H1 (cell line): ENCODE results near the gene SPDYE8. TPM values are rescaled to one million over a fixed set of nuclear protein-coding genes. Genes with fewer than 3 reads are reported as not detected.
"Not testable (repeated sequence)": the region's sequence is repeated elsewhere in the genome, so short reads cannot be mapped to it uniquely, and the experiment has no call there.

ENCODE experiments used
- CTCF ChIA-PET: fragments of 300-600 bp; sonication (Branson Sonifier 250); formaldehyde crosslinking; loops from one replicate; lab custom pipeline; 2021; ENCODE audit not compliant: partially characterized antibody; lab: Charles Lee
- POLR2A ChIA-PET: fragments of 300-600 bp; sonication (Branson Sonifier 250); formaldehyde crosslinking; loops from one replicate; lab custom pipeline; 2021; ENCODE audit warnings: inconsistent platforms; ENCODE audit not compliant: partially characterized antibody; lab: Charles Lee
- DNase-seq, 2 experiments: peaks; one replicate each; pipeline versions ENCODE4 v3.0.0 to v3.0.0-alpha.2; 2010 to 2022; ENCODE audit warnings: low spot score in 2 of 2, low read depth in 1 of 2, mixed read lengths in 1 of 2
- FAIRE-seq: peaks from 2 replicates; lab custom pipeline; 2011; peaks lifted over from hg19 to GRCh38; lab: Jason Lieb, UNC
- H2AFZ ChIP-seq: 2 replicates; pipeline ENCODE4 v1.8.1; 2012; ENCODE audit warnings: low read length, inconsistent platforms
- H2AK5ac ChIP-seq: 2 replicates; pipeline ENCODE4 v1.6.1; 2013; ENCODE audit warnings: low read depth, low read length
- H2BK120ac ChIP-seq: replicated peaks from 2 replicates; pipeline ENCODE3; 2013; ENCODE audit warnings: low read depth, low read length, inconsistent platforms
- H2BK12ac ChIP-seq: 2 replicates; pipeline ENCODE4 v1.6.1; 2013; ENCODE audit warnings: low read depth, low read length
- H2BK15ac ChIP-seq: 2 replicates; pipeline ENCODE4 v1.6.1; 2013; ENCODE audit warnings: low read length
- H2BK20ac ChIP-seq: 2 replicates; pipeline ENCODE4 v1.6.1; 2013; ENCODE audit warnings: low read length
- H2BK5ac ChIP-seq: 2 replicates; pipeline ENCODE4 v1.6.1; 2013; ENCODE audit warnings: low read depth, low read length
- H3K14ac ChIP-seq: 2 replicates; pipeline ENCODE4 v1.6.1; 2013; ENCODE audit warnings: inconsistent platforms; ENCODE audit not compliant: insufficient read length
- H3K18ac ChIP-seq: 2 replicates; pipeline ENCODE4 v1.6.1; 2013; ENCODE audit warnings: low read length; ENCODE audit errors: extremely low read depth
- H3K23ac ChIP-seq: 2 replicates; pipeline ENCODE4 v1.6.1; 2013; ENCODE audit warnings: inconsistent platforms; ENCODE audit not compliant: insufficient read length
- H3K23me2 ChIP-seq: 2 replicates; pipeline ENCODE4 v1.6.1; 2013; ENCODE audit warnings: low read depth, low read length
- H3K27ac ChIP-seq: 2 replicates; pipeline ENCODE4 v1.6.1; 2011; ENCODE audit warnings: low read depth, low read length, inconsistent platforms
- H3K27me3 ChIP-seq, 4 experiments: replicated peaks in 1 of 4; 1 replicate in 1 of 4; 2 replicates in 3 of 4; pipeline versions ENCODE4 v1.6.1 to v1.8.1; 2011 to 2013; ENCODE audit warnings: low read length in 3 of 4, mild to moderate bottlenecking in 3 of 4, inconsistent platforms in 2 of 4, mixed read lengths in 2 of 4, moderate library complexity in 1 of 4; ENCODE audit not compliant: control insufficient read depth in 3 of 4, insufficient read depth in 3 of 4; ENCODE audit errors: extremely low read depth in 1 of 4
- H3K36me3 ChIP-seq, 4 experiments: 2 replicates each; pipeline versions ENCODE4 v1.6.1 to v1.8.1; 2011 to 2013; ENCODE audit warnings: mild to moderate bottlenecking in 4 of 4, low read length in 3 of 4, moderate library complexity in 2 of 4, control low read depth in 1 of 4, inconsistent platforms in 1 of 4; ENCODE audit not compliant: insufficient read depth in 4 of 4, control insufficient read depth in 2 of 4
- H3K4ac ChIP-seq: replicated peaks from 2 replicates; pipeline ENCODE3; 2013; ENCODE audit warnings: low read length, low read depth, mixed read lengths, inconsistent platforms; ENCODE audit not compliant: insufficient read length
- H3K4me1 ChIP-seq, 4 experiments: replicated peaks in 1 of 4; 1 replicate in 1 of 4; 2 replicates in 3 of 4; pipeline versions ENCODE4 v1.6.1 to v1.8.1; 2011 to 2013; ENCODE audit warnings: low read length in 3 of 4, inconsistent platforms in 2 of 4, mixed read lengths in 1 of 4; ENCODE audit not compliant: insufficient read depth in 4 of 4, control insufficient read depth in 3 of 4
- H3K4me2 ChIP-seq, 2 experiments: 2 replicates each; pipeline versions ENCODE4 v1.6.1 to v1.8.1; 2011 to 2013; ENCODE audit warnings: low read depth in 2 of 2, low read length in 2 of 2, control low read depth in 1 of 2, inconsistent platforms in 1 of 2, mild to moderate bottlenecking in 1 of 2; ENCODE audit not compliant: insufficient read depth in 1 of 2
- H3K4me3 ChIP-seq, 4 experiments: fragments of 200-600, 300-600 bp in 1 of 4; sonication (generic), shearing (Covaris generic), sonication (Bioruptor Twin) in 1 of 4; 2 replicates each; pipeline versions ENCODE4 v1.5.1 to v1.8.1; 2011 to 2016; ENCODE audit warnings: low read length in 4 of 4, low read depth in 3 of 4, control low read depth in 2 of 4, inconsistent platforms in 2 of 4, mild to moderate bottlenecking in 2 of 4, mixed read lengths in 1 of 4, moderate library complexity in 1 of 4; ENCODE audit not compliant: insufficient read depth in 2 of 4; ENCODE audit errors: extremely low read depth in 1 of 4
- H3K56ac ChIP-seq: replicated peaks from 2 replicates; pipeline ENCODE3; 2013; ENCODE audit warnings: low read depth, mild to moderate bottlenecking, mixed read lengths, low read length, inconsistent platforms; ENCODE audit not compliant: insufficient read length
- H3K79me1 ChIP-seq: 2 replicates; pipeline ENCODE4 v1.6.1; 2013; ENCODE audit warnings: low read depth, low read length, control low read depth
- H3K79me2 ChIP-seq, 2 experiments: 2 replicates each; pipeline versions ENCODE4 v1.6.1 to v1.8.1; 2012 to 2013; ENCODE audit warnings: low read length in 2 of 2, mild to moderate bottlenecking in 2 of 2, inconsistent platforms in 1 of 2; ENCODE audit not compliant: insufficient read depth in 2 of 2, control insufficient read depth in 1 of 2
- H3K9ac ChIP-seq, 4 experiments: replicated peaks in 1 of 4; 1 replicate in 1 of 4; 2 replicates in 3 of 4; pipeline versions ENCODE4 v1.6.1 to v1.8.1; 2011 to 2013; ENCODE audit warnings: low read depth in 3 of 4, low read length in 3 of 4, control low read depth in 2 of 4, mild to moderate bottlenecking in 2 of 4, moderate library complexity in 2 of 4, inconsistent platforms in 1 of 4; ENCODE audit errors: extremely low read depth in 1 of 4
- H3K9me3 ChIP-seq, 2 experiments: 2 replicates each; pipeline versions ENCODE4 v1.6.1 to v1.8.1; 2012 to 2013; ENCODE audit warnings: mild to moderate bottlenecking in 2 of 2, moderate library complexity in 2 of 2, control low read depth in 1 of 2, inconsistent platforms in 1 of 2, low read depth in 1 of 2, low read length in 1 of 2, mixed read lengths in 1 of 2; ENCODE audit not compliant: insufficient read depth in 2 of 2
- H4K20me1 ChIP-seq, 2 experiments: replicated peaks in 1 of 2; 2 replicates each; pipeline versions ENCODE3 to v1.8.1; 2011 to 2013; ENCODE audit warnings: inconsistent platforms in 2 of 2, low read length in 2 of 2, mild to moderate bottlenecking in 1 of 2; ENCODE audit not compliant: insufficient read depth in 2 of 2, control insufficient read depth in 1 of 2
- H4K5ac ChIP-seq: 2 replicates; pipeline ENCODE4 v1.6.1; 2013; ENCODE audit warnings: low read length, low read depth, mixed read lengths, inconsistent platforms; ENCODE audit not compliant: insufficient read length
- H4K8ac ChIP-seq: 2 replicates; pipeline ENCODE4 v1.8.0; 2013; ENCODE audit warnings: mild to moderate bottlenecking, moderate library complexity, low read length, inconsistent platforms; ENCODE audit not compliant: insufficient read depth; ENCODE audit errors: extremely low read depth
- H4K91ac ChIP-seq: replicated peaks from 2 replicates; pipeline ENCODE3; 2013; ENCODE audit warnings: low read length, mixed read lengths, inconsistent platforms; ENCODE audit not compliant: insufficient read length
- WGBS, 2 experiments: shearing (Covaris generic) in 1 of 2; methylation state at CpG; one replicate each; pipeline versions ENCODE4 v1.1.6 to v1.1.7; 2013 to 2015; ENCODE audit warnings: low lambda C conversion rate in 2 of 2, mixed read lengths in 2 of 2, inconsistent platforms in 1 of 2, low coverage in 1 of 2, missing lambda C conversion rate in 1 of 2; ENCODE audit not compliant: insufficient replicate concordance in 2 of 2, insufficient coverage in 1 of 2, insufficient read length in 1 of 2; ENCODE audit errors: extremely low coverage in 1 of 2, missing lambda C conversion rate in 1 of 2; 5-methylcytosine and 5-hydroxymethylcytosine counted together
- polyA plus RNA-seq, 7 experiments: library from polyadenylated mRNA; depleted of rRNA in 3 of 7; stranded (reverse) in 5 of 7; unstranded in 2 of 7; fragments of >200 nt in 5 of 7; fragments of 200-250 nt in 2 of 7; gene quantifications; 1 replicate in 5 of 7; 2 replicates in 1 of 7; 4 replicates in 1 of 7; pipeline versions ENCODE4 v1.2.1 to v1.2.3, GENCODE V29; 2011 to 2013; ENCODE audit warnings: missing spikeins in 2 of 7, mixed read lengths in 2 of 7
- total RNA-seq: library from RNA; stranded (reverse); fragmentation: NEBNext Ultra II Directional; extraction: Animal tissue kit (Norgen Biotek cat#: 25700); gene quantifications from 2 replicates; pipeline ENCODE4 v1.2.1, GENCODE V29; 2021

The SPDYE8 gene
- total and polyA plus RNA-seq, 2 of the 8 experiments (the other 6 are each of a cell fraction or from before 2014, with no cell fraction given) = not detected

DNA sequence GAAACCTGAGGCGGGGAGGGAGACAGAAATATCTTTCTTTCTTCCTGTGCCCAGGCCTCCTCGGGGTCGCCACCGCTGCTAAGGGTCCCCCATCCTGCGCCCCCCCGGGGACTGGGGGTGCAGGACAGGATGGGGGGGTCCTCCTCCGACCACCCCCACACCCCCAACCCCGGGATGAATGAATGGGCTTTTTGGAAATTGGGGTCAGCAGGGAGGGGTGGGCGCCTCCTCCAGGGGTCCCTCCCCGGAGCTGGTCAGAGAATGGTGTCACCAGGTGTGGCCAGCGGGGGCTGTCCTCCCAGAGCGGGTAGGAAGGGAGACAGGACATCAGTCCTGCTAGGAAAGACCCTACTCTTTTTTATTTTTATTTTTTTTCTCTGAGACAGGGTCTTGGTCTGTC is 53.1 kb downstream of the SPDYE8 start:
- H4K91ac ChIP-seq, H3K36me3 ChIP-seq, H2BK15ac ChIP-seq, H2AFZ ChIP-seq, DNase-seq, H4K20me1 ChIP-seq, H3K27me3 ChIP-seq, H3K23me2 ChIP-seq, H3K27ac ChIP-seq, H3K56ac ChIP-seq, CTCF ChIA-PET, H2BK12ac ChIP-seq, H3K4me3 ChIP-seq, H3K9me3 ChIP-seq, H4K5ac ChIP-seq, H3K4ac ChIP-seq, H2BK20ac ChIP-seq, POLR2A ChIA-PET, H4K8ac ChIP-seq, H3K79me1 ChIP-seq, H3K9ac ChIP-seq, H2BK120ac ChIP-seq, H3K4me1 ChIP-seq, H3K79me2 ChIP-seq, FAIRE-seq, H3K14ac ChIP-seq, H3K23ac ChIP-seq, H2BK5ac ChIP-seq, H3K18ac ChIP-seq, H2AK5ac ChIP-seq, H3K4me2 ChIP-seq: not testable (repeated sequence)
- 97% methylated on average over 4 of the region's 12 CpGs; no CpG with 5 or more reads in 1 of the 2 experiments for WGBS, 2 experiments

DNA sequence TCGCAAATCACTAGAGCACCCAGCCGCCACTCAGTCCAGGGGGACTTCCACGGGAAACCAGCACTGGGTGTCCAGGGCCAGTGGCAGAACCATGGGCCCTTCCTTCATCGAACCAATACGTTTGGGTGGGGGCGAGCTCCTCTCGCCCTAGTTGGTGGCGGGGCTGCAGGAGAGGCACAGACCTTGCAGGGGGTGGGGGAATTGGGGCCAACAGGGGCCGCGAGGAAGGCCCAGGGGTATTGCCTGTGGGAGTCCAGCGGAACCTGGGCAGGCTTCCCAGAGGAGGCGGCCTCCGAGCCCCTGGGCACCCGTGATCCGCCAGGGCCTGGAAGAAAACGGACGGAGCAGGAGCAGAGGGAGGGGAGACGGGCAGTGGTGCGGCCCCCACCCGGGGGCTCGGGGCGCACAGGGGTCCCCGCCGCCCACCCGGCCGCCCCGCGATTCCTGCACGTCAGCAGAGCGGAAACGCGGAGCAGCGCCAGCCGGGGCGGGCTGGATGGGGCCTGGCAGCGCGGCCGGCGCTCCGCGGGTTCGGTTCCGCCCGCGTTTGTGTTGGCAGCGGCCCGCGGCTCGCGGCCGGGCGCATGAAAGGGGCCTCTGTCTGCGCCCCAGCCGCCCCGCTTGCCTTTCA is 53.8 kb downstream of the SPDYE8 start:
- H2AK5ac ChIP-seq, H3K4me3 ChIP-seq, H3K23me2 ChIP-seq, H4K91ac ChIP-seq, H2BK120ac ChIP-seq, H4K20me1 ChIP-seq, POLR2A ChIA-PET, CTCF ChIA-PET, H3K27me3 ChIP-seq, H3K9ac ChIP-seq, H3K27ac ChIP-seq, H3K9me3 ChIP-seq, H3K4me2 ChIP-seq, H4K8ac ChIP-seq, H3K79me1 ChIP-seq, H3K4ac ChIP-seq, H3K36me3 ChIP-seq, H2BK20ac ChIP-seq, H3K18ac ChIP-seq, H2BK15ac ChIP-seq, H2BK12ac ChIP-seq, H3K14ac ChIP-seq, H2AFZ ChIP-seq, H3K56ac ChIP-seq, FAIRE-seq, H3K79me2 ChIP-seq, H3K4me1 ChIP-seq, DNase-seq, H3K23ac ChIP-seq, H2BK5ac ChIP-seq, H4K5ac ChIP-seq: not testable (repeated sequence)
- WGBS, 2 experiments = 92% methylated on average over 4 of the region's 55 CpGs; no CpG with 5 or more reads in 1 of the 2 experiments
